GM18873 (cell line): Measurements from ENCODE around the gene ITLN1.

Experiments used
- ATAC-seq: cut with Tn5 transposase; IDR thresholded peaks from one replicate; pipeline ENCODE4 v1.9.1; 2021; ENCODE audit warnings: mild to moderate bottlenecking, moderate library complexity, moderate number of reproducible peaks; ENCODE audit not compliant: unreplicated experiment, low FRiP score

The ITLN1 gene

DNA sequence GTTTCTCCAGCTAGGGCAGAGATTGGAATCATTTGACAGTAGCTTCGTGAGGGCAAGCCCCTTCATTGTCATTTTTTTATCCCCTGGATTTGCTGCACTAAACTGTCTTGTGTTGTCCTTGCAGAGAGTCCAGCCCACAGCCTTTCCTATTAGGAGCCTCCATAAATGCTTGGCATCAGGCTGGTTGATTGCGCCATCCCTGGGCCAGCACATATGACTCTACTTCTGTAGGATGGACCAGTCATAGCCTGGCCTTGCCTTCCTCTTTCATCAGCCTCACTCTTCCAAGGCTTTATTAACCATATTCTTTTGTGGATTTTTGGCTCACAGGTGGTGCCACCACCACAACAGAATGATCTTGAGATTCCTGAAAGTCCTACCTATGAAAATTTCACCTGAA is 57.6 kb downstream of the ITLN1 start:
- no peak for ATAC-seq

GRCh38 chr1:160826546-160826945 is 58.4 kb downstream of the ITLN1 start:
- no peak for ATAC-seq
